Stimulated activated CD4-positive, alpha-beta T cell treated with anti-CD3 and anti-CD28 coated beads, Interleukin-12 subunit alpha, Interleukin-12 subunit beta, amount 100 ng/mL, for 48 hours (primary cell): ENCODE results near the gene BHLHE23.

Experiments used
- DNase-seq, 3 donors: peaks; one replicate each; pipeline ENCODE4 v3.0.0-alpha.2; 2020; ENCODE audit warnings: low read depth in 2 of 3, low spot score in 1 of 3

BHLHE23 gene

DNA sequence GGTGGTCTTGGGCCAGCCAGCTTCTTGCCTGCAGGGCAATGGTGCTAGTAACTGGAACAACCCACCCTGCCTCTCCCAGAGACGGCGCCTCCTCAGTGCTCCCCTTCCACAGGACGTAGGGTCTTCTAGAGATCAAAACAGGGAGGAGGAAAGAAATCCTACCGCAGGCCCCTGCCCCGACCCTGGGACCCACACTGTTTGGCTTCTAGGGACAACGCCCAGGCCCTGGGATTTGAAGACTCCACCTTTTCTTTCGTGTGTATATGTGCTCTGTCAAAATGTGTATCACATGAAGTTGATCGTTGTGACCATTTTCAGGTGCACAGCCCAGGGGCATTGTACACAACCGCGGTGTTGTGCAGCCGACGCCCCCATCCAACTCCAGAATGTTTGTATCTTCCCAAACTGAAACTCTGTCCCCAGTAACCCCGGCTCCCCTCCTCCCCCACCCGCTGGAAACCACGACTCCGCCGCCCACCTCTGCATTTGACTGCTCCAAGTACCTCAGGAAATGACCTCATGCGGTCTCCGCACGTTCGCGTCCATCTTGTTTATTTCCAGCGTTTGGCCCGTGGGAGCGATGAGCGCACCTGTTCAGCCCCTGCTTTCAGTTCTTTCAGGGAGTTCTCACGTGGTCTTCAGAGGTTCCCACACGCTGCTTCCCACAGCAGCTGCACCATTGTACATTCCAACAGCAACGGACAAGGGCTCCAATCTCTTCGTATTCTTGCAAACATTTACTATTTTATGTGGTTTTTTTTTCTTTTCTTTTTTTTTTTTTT, 3.4 kb upstream of the BHLHE23 start:
- DNase-seq: peak; percentile 49 to 66 (median 53)

DNA sequence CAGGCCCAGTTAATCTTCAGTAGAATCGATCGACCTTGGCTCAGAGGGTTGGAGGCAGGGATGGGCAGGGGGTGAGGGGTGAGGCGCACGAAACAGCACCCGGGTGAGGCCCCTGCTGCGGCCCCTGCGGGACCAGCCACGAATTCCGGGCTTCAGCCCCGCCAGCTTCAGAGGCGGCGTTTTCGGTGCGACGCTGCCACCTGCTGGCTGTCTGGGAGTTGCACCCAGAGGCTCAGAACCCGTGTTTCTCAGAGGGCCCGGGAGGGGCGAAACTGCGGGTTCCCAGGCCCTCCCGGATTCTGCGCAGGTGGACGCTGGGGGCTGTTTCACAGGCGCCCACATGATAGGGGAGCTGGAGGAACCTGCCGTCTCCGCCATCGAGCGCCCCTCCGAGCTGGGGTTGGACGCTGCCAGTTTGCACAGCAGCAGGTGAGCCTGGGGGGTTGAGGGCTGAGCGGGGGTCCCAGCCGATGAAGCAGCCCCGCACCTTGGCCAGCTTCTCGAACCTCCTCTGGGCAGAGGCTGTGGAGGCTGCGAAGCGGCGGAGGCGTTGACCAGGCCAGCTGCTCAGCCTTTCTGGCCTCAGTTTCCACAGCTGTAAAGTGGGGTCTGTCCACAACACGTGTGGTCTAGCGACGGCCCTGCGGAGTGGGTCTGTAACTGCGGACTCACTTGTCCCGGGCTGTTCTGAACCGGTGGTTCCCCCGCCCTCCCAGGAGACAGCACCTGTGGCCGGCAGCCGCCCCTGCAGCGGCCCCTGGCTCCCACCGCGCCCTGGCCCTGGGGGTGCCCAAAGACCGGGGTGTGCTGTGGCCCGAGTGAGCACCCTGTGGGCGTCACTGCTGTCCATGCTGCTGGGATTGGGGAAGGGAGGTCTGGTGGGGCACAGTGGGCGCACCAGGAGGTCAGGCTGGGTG, 2.5 kb upstream of the BHLHE23 start:
- DNase-seq: peak; percentile 68 to 84 (median 73)

DNA sequence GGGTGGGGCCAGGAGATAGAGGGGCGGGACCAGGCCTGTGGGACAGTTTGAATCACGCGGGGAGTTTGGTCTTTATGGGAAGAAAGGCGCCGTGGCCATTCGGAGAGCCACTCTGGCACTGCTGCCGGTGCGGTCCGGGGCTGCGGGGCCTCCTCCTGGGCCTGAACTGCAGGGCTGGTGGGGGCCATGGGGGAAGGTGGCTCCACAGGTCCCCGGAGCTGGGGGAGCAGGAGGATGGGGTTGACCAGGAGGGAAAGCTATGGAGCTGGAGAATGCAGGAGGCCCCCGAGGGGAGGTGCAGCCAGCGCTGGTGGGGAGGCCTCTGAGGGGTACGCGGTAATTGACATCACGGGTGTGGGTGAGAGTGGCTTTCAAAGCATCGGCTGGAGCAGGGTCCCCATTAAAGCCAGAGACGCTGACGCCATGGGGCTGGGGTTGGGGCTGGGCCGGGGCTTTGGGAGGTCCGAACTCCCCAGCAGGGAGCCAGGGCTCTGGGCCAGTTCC, 1.8 kb upstream of the BHLHE23 start:
- no peak for DNase-seq

DNA sequence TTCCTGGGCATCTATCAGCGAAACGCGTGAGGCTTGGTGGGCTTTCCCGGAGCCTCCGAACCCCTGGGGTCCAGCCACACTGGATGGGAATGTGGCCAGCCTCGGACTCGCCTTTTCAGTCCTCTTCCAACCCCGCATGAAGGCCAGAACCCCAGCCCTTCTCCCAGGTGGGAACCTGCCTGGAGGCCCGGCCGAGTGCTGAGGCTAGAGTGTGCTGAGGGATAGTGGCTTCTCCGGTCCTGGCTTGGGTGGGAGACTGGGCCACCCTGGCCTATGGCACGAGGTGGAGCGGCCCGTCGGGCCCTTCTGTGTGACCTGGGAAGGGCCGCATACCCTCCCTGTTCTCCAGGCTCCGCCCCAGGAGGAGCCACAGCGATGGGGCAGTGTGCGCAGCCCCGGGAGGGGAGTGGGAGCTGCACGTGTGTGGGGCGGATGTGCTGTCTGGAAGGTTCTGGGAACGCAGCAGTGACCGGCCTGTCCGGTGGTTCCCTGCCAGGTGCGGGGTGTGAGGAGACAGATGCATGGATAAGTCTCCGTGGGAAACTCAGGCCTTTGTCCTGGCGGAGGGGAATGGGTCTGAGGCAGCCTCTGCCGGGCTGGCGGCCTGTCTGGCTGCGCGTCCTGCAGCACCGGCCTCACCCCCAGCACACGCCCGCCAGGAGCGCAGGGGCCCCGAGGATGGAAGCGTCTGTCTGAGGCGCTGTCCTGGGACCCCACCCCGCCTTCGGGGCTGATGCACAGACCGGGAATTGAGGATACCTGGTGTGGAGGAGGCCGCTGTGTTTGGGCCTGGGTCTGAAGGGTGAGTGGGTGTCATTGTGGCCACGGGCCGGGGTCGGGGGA, 1.1 kb upstream of the BHLHE23 start:
- no peak for DNase-seq

DNA sequence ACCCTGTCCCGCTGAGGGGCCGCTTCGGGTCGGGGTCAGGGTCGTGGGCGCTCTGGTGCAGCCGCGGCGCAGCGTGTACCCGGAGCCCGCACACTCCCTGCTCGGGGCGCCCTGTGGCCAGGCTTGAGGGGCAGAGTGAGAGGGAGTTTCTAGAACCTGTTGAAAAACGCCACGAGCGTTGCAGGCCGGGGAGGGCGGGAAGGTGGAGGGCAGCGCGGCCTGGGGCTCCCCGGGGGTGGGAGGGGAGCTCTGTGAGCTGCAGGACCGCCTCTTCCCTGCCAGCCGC, 539 bp upstream of the BHLHE23 start:
- no peak for DNase-seq

DNA sequence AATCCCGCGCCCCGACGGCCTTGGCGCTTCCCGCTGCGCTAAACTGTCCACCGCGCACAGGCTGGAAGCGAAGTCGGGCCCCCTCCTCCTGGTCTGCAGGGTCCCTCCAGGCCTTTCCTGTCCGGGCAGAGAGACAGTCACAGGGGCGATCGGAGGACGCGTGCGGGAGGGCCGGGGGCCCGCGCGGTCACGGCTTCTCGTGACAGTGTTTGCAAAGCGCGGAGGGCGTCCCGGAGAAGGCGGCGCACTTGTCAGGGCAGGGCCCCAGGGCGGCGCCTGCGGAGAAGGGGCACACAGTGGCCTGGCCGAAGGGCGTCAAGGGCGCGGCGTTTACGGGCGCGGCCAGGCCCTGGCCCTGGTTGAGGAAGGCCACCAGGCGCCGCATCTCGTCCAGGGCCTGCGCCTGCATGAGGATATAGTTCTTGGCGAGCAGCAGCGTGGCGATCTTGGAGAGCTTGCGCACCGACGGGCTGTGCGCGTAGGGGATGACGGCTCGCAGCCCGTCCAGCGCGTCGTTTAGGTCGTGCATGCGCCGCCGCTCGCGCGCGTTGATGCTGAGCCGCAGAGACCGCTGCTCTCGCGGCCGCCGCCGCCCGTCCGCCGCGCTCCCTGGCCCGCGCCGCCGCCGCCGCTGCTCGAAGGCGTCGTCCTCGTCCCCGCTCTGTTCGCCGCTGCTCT, 763 bp downstream of the BHLHE23 start:
- no peak for DNase-seq

DNA sequence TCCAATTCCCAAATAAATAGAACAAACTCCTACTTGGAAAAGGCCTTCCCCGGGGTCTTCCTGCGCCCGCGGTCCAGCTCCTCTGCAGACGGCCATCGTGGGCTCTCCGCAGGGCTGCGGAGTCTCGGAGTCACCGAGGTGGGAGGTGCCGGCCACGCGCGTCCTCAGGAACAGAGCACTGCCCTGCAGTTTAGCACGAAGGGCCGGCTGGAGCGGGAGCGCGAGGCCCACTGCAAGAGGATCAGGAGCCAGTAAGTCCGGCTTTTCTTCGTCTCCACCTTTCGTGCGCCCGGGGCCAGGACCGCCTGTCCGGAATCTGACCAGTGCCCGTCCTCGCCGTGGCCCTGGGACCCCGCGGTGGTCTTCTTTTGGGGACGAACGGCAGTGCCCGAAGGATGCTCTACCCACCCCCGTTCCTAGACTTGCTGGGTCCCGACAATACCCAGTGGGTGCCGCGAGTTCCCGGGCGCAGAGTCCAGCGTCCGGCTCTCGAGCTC, 1.4 kb downstream of the BHLHE23 start:
- DNase-seq: no peak

DNA sequence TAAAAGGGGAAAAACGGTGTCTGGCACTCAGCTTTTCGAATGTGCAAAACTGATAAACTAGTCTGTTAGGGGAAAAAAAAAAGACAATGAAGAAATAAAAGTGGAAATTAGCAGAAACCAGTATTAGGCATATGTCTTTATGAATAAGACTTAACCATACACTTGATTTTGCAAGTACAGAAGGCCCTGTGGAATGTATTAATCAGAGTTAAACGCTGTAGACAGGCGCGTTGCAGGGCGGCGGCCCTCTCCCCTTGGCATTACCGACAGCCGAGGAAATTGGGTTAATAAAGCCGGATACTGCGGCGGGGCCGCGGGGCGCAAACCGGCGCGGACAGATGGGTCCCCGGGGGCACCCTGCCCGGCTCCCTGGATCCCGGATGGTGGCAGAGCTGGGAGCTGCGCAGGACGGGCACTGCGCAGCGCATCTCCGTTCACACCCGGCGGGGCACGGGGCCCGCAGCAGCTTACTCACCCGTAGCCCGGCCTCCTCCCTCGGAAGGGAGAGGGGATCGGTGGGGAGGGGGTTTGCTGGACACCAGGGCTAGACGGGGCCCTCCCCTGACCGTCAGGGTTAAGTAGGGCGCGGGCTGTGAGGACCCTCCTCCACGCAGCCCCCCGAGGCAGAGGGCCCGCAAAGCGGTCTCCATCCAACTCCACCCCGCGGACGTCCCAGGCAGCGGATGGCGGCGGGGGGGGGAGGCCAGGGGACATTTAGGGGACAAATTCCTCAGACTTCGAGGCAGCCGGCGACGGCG, 2.0 kb downstream of the BHLHE23 start:
- DNase-seq: no peak

DNA sequence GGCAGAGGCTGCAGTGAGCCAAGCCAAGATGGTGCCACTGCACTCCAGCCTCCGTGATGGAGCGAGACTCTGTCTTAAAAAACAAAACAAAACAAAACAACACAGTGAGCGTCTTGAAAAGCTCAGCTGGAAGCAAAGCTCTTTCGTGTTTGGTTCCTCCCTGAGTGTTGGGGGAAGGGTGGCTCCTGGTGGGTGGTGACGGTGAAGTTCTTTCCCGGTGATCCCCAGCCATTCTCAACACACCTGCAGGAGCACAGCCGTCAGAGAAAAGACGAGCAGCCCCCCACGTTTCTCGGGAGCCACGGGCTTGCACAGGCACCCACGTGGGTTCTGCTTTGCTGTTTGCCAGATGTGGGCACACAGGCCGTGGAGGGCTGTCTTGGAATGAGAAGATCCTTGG, 3.2 kb downstream of the BHLHE23 start:
- no peak for DNase-seq

DNA sequence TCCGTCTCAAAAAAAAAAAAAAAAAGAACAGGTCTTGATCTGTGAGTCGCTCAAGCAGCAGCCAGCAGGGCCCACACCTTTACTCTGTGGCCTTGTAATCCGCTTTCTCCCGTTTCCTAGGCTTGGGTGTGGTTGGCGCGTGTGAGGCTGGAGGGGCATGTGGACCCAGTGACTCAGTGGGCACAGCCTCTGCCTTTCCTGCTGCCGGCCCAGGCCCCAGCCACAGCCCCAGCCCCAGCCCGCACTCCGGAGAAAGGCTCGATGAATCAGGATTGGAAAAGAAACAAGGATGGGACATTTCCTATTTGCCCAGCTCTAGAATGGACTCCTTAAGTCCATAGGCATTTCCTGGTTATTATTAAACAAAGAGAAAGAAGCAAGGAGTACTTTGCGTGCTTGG, 4.3 kb downstream of the BHLHE23 start:
- DNase-seq: no peak

DNA sequence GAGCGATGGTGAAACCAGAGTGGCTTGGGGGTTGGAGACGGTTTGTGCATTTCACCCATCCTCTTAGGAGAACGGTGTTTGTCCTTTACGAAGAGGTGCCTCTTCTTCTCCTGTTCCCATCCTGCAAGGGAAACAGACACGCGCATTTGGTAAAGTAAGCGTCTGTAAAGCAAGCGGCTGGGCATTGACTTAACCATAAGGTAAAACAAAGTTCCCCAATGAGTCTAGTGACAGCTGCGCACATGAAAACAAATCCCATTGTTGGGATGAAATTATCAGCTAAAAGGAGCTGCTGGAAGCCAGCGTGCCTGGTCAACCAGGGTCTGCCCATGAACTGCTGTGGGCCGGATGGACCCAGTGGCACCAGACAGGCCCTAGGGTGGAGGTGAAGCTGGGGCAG, 5.8 kb downstream of the BHLHE23 start:
- DNase-seq: no peak

DNA sequence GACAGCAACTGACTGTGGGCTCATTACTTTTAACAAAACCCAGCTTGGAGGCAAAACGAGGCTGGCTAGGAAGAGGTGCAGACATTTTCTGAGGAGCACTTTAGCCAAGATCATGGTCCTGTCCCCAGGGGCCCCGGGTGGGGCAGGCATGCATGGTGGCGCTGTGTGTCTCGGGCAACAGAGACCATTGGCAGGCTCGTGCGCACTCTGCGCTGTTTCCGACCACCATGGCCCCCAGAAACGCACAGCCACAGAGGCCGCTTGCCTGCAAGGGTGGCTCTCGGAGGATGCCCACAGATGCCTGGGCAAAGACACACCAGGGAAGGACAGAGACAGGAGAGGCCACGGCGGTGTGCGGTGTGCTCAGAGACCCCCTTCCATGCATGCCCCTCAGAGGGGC, 6.7 kb downstream of the BHLHE23 start:
- no peak for DNase-seq

DNA sequence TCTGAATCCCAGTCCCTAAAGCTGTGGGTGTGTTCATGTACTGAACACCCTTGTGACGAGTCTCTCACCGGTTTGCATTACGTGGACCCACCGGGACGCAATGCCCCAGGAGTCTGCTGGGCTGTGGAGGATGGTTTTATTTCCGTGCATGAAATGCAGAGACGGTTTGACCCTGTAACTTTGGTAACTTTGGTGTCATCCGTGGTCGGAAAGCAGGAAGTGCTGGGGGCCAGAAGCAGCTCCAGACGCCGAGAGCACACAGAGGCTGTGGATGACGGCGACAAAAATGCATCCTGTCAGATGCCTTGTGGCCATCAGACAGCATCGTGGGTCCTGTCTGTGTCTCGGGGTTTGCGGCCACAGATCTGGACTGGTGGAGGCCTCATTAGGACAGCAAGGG, 7.2 kb downstream of the BHLHE23 start:
- DNase-seq: no peak

DNA sequence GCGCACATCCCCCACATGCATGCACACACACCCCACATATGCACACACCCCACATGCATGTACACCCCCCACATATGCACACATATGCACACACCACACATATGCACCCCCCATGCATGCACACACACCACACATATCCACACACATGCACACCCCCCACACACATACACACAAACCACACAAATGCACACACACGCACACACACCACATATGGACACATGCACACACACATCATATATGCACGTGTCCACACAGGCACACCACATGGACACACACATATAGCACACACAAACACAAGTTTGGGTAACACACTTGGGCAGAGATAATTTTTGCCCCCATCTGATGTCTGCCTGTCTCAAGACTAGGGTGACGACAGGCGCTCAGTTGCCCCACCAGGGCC, 8.3 kb downstream of the BHLHE23 start:
- no peak for DNase-seq

DNA sequence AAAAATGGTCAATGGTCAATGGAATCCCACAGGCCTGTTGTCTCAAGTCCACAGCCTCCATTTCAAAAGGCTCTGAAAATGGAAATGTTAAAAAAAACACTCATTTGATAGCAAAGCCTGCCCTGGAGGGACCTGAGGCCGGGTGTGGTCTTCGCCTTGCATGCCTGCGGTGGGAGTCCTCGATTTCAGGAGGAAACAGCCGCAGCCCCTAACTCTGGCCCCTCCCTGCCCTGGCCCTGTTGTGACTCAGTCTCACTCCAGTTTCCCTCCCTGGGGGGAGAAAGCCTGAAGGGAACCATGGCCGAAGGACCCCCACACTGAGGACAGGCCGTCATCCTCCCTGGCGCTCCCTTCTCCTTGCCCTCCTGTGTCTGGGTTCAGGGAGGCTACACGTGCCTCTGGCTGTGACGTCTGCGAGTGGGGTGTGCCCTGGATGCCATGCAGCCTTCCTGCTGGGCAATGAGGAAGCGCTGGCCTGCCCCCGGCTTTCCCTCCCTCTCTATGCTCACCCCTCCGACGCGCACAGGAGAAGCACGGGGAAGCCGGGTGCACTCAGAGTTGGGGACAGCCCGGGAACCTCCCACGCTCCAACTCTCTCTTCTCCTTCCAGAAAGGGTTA, 9.2 kb downstream of the BHLHE23 start:
- no peak for DNase-seq

DNA sequence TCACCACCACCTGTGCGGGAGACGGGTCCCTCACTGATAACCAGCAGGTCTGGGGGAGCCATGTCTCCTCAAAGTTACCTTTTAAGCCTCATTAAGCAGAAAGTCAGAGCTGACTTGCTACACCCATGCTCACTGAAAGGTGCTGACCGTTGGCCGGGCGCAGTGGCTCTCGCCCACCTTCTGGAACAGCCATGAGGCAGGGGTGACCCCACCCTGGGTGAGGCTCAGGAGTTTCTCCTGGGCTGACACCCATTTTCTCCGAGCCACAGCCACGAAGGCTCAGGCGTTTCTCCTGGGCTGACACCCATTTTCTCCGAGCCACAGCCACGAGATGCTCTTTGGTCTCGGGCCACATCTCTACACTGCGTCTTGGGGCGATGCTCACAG, 10.2 kb downstream of the BHLHE23 start:
- no peak for DNase-seq

DNA sequence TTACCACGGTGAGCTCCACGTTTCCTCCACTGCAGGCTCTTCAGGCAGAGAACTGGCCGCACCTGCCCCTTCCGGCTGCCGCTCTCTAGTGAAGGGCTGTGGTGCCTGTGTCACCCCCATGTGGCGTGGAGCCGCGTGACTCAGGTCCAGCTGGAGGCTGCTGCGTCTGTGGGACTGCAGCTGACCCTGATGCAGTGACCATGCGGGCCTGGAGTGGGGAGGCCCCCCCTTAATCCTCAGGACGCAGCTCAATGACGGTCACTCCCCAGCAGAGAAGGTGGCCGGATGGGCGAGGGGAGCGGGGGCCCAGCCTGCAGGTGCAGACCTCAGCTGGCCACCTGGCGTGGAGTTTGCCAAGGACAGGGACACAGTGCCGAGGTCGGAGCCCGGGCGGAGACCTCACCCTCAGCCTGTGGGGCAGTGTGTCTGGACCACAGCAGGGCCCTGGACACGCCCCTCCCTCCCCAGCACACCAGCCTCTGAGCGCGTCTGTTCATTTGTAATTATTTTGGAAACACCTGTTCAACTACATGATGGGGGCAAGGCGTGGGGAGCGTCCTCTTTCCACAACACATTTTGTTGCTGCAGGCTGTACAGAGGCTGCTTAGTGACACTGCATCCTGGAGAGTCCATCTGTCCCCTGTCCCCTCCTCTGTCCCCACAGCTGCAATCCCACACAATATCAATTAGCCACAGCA, 10.7 kb downstream of the BHLHE23 start:
- DNase-seq: no peak

DNA sequence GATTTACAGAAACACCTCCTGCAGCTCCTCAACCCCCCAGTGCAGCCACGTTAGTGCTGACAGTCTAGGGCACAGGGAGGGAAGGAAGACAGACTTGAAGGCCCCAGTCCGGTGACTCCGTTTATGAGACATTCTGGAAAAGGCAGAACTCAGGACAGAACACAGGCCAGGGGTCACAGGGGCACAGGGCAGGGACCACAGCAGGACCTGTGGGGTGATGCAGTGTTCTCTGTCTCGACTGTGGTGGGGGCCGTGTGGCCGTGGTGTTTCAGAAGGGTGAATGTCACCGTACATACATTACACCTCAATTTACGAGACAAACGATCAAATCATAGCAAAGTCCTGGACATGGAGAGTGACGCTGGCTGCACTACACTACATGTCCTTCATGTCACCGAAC, 11.3 kb downstream of the BHLHE23 start:
- no peak for DNase-seq

DNA sequence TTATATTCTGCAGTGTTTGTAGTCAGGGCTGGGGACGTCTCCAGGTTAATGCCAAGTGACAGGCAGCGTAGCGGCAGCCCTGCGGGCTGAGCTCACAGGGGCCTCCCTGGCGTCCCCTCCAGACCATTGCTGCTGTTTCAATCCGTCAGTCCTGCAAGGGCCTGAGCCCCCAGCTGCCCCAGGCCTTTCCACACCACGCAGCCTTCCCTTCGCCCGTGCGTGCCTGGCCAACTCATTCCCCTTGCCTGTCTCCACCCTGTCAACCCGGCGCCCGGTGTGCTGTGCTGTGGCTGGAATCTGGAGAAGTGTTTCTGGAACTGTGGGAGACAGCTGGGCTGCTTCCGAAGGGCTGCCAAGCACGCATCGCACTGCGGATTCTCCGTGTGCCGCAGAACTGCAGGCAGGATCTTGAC, 11.9 kb downstream of the BHLHE23 start:
- no peak for DNase-seq
